Parathyroid adenoma (tissue), 2 donors: ENCODE results near the gene SLC28A1.

Source experiments
- H2AFZ ChIP-seq: fragments of 300-600 bp; sonication (generic); one replicate; pipeline ENCODE4 v1.7.0; 2017; ENCODE audit warnings: antibody characterized with exemption, mild to moderate bottlenecking
- H3K27ac ChIP-seq: fragments of 300-600 bp; sonication (generic); one replicate; pipeline ENCODE4 v1.7.0; 2017
- H3K27me3 ChIP-seq: fragments of 300-600 bp; sonication (generic); one replicate; pipeline ENCODE4 v1.7.0; 2017; ENCODE audit warnings: low read length; ENCODE audit not compliant: control insufficient read depth, insufficient read depth
- H3K36me3 ChIP-seq: fragments of 300-600 bp; sonication (generic); one replicate; pipeline ENCODE4 v1.7.0; 2017; ENCODE audit warnings: low read length; ENCODE audit not compliant: control insufficient read depth, insufficient read depth
- H3K4me1 ChIP-seq: fragments of 300-600 bp; sonication (generic); one replicate; pipeline ENCODE4 v1.7.0; 2017; ENCODE audit warnings: control low read depth
- H3K4me2 ChIP-seq: fragments of 300-600 bp; sonication (generic); one replicate; pipeline ENCODE4 v1.7.0; 2017; ENCODE audit warnings: low read length
- H3K4me3 ChIP-seq: fragments of 300-600 bp; sonication (generic); one replicate; pipeline ENCODE4 v1.7.0; 2017; ENCODE audit warnings: low read depth, low read length
- H3K79me2 ChIP-seq: fragments of 300-600 bp; sonication (generic); one replicate; pipeline ENCODE4 v1.7.0; 2017; ENCODE audit warnings: control low read depth
- H3K9ac ChIP-seq: fragments of 300-600 bp; sonication (generic); one replicate; pipeline ENCODE4 v1.7.0; 2017; ENCODE audit warnings: mild to moderate bottlenecking
- H3K9me3 ChIP-seq: fragments of 300-600 bp; sonication (generic); one replicate; pipeline ENCODE4 v1.7.0; 2017; ENCODE audit warnings: low read length; ENCODE audit not compliant: control insufficient read depth
- CTCF ChIP-seq: fragments of 300-600 bp; sonication (generic); IDR thresholded peaks from one replicate; pipeline ENCODE4 v1.7.0; 2017; ENCODE audit warnings: antibody characterized with exemption, mild to moderate bottlenecking
- donor health status: primary hyperparathyroidism.

The SLC28A1 gene

DNA sequence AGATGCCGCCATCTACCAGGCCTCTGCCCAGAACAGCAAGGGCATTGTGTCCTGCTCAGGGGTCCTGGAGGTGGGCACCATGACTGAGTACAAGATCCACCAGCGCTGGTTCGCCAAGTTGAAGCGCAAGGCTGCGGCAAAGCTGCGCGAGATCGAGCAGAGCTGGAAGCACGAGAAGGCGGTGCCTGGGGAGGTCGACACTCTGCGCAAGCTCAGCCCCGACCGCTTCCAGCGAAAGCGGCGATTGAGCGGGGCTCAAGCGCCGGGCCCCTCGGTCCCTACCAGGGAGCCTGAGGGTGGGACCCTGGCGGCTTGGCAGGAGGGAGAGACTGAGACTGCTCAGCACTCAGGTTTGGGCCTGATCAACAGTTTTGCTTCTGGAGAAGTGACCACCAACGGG lies 44.7 kb upstream of the SLC28A1 start:
- H3K4me1 ChIP-seq, result peaks cover 27% of the 10 kb centered on the region
- H3K36me3 ChIP-seq, result no peaks in the 10 kb centered on the region
- H3K4me3 ChIP-seq, result no peak overlapping the region
- H3K27me3 ChIP-seq, result no peaks in the 10 kb centered on the region
- no peak overlapping the region for H2AFZ ChIP-seq
- H3K27ac ChIP-seq, result peak overlapping the region; percentile 96
- H3K9ac ChIP-seq, result no peak overlapping the region
- no peaks in the 10 kb centered on the region for H3K9me3 ChIP-seq
- TF ChIP-seq CTCF, result no peak
- H3K4me2 ChIP-seq, result no peak overlapping the region
- no peaks in the 10 kb centered on the region for H3K79me2 ChIP-seq

- no peak for TF ChIP-seq CTCF
- peaks cover 27% of the 10 kb centered on the region for H3K4me1 ChIP-seq
- H2AFZ ChIP-seq, result peak overlapping the region; percentile 62
- no peaks in the 10 kb centered on the region for H3K79me2 ChIP-seq
- H3K9me3 ChIP-seq, result no peaks in the 10 kb centered on the region
- H3K36me3 ChIP-seq, result no peaks in the 10 kb centered on the region
- no peak overlapping the region for H3K9ac ChIP-seq
- H3K4me3 ChIP-seq, result no peak overlapping the region
- H3K27me3 ChIP-seq, result no peaks in the 10 kb centered on the region
- H3K4me2 ChIP-seq, result peak overlapping the region; percentile 45
- H3K27ac ChIP-seq, result peak overlapping the region; percentile 96
These were observed 44.2 kb upstream of the SLC28A1 start for GRCh38 chr15:84840255-84840654.

DNA sequence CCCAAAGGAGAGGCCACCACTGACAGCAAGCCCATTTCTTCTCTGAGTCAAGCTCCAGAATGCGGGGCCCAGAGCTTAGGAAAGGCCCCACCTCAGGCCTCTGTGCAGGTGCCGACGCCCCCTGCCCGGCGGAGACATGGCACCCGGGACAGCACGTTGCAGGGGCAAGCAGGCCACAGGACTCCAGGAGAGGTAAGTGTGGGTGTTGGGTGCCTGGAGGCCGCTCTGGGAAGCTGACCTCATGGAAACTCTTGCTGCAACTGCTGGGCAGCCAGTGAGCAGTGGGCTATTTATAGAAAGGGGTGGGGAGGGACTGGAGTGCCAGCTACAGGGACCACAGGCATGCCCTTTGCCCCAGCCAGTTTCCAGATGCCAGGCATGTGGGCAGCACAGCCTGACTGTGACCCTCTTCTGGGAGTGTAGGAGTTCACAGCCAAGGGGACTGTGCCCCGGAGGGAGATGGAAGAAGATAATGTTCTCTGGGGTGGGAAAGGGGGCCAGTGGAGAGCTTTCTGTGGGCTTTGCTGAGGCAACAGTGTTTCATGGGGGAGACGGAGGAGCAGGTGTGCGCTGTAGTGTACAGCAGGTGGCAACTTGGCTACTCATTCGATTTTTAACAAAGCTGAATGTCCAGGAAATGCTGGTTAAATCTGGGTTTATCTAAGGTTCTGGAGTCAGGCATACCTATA lies 43.6 kb upstream of the SLC28A1 start:
- Histone ChIP-seq H3K27ac (peak overlapping the region; percentile 96), H3K36me3 (no peaks in the 10 kb centered on the region), H3K9ac (peak overlapping the region; percentile 28), H3K4me3 (peak overlapping the region; percentile 21), H3K4me1 (peaks cover 27% of the 10 kb centered on the region), H3K27me3 (no peaks in the 10 kb centered on the region), H2AFZ (peak overlapping the region; percentile 62), H3K79me2 (no peaks in the 10 kb centered on the region), H3K4me2 (peak overlapping the region; percentile 45), H3K9me3 (no peaks in the 10 kb centered on the region)
- TF ChIP-seq CTCF, result no peak

GRCh38 chr15:84842781-84843180 lies 41.7 kb upstream of the SLC28A1 start:
- Histone ChIP-seq H3K9ac (no peak overlapping the region), H3K9me3 (no peaks in the 10 kb centered on the region), H3K4me2 (no peak overlapping the region), H3K27ac (peak overlapping the region; percentile 32), H3K79me2 (no peaks in the 10 kb centered on the region), H3K36me3 (no peaks in the 10 kb centered on the region), H2AFZ (no peak overlapping the region), H3K4me3 (no peak overlapping the region), H3K4me1 (peaks cover 27% of the 10 kb centered on the region), H3K27me3 (no peaks in the 10 kb centered on the region)
- no peak for TF ChIP-seq CTCF

- H3K9ac ChIP-seq, result no peak overlapping the region
- no peak overlapping the region for H3K27ac ChIP-seq
- peaks cover 21% of the 10 kb centered on the region for H3K4me1 ChIP-seq
- no peaks in the 10 kb centered on the region for H3K79me2 ChIP-seq
- no peaks in the 10 kb centered on the region for H3K27me3 ChIP-seq
- no peak overlapping the region for H2AFZ ChIP-seq
- TF ChIP-seq CTCF, result no peak
- no peaks in the 10 kb centered on the region for H3K36me3 ChIP-seq
- no peak overlapping the region for H3K4me3 ChIP-seq
- no peak overlapping the region for H3K4me2 ChIP-seq
- no peaks in the 10 kb centered on the region for H3K9me3 ChIP-seq
These were observed 39.5 kb upstream of the SLC28A1 start for GRCh38 chr15:84844964-84845363.
